MCF 10A (cell line): ENCODE results near the gene CASKIN1. TPM values are rescaled to one million over a fixed set of nuclear protein-coding genes. Genes with fewer than 3 reads are reported as not detected.

Experiments used
- BruUV-seq: library from RNA; stranded (reverse); fragments of 400-500 nt; replicated peaks from 2 replicates; lab custom pipeline; 2021; lab: Mats Ljungman, UMichigan
- CTCF ChIA-PET: fragments of 300-600 bp; sonication (Branson Sonifier 250); formaldehyde crosslinking; extraction: SDS; loops from one replicate; lab custom pipeline; 2021; ENCODE audit warnings: antibody characterized with exemption, inconsistent platforms; lab: Yijun Ruan, JAX
- POLR2A ChIA-PET: fragments of 300-600, 350-650 bp; sonication (Branson Sonifier 250); formaldehyde crosslinking; extraction: SDS; loops from one replicate; lab custom pipeline; 2020; ENCODE audit warnings: antibody characterized with exemption, inconsistent platforms; lab: Yijun Ruan, JAX
- DNase-seq: peaks from one replicate; pipeline ENCODE4 v3.0.0-alpha.2; 2018; ENCODE audit not compliant: unreplicated experiment
- H3K27ac Mint-ChIP-seq: one replicate; pipeline ENCODE4 v1.8.0; 2022; ENCODE audit warnings: mild to moderate bottlenecking, low read depth, mixed read lengths; ENCODE audit not compliant: unreplicated experiment
- H3K27me3 Mint-ChIP-seq: one replicate; pipeline ENCODE4 v1.8.0; 2022; ENCODE audit warnings: mixed read lengths; ENCODE audit not compliant: insufficient read depth, unreplicated experiment
- H3K36me3 Mint-ChIP-seq: one replicate; pipeline ENCODE4 v1.8.0; 2022; ENCODE audit warnings: mild to moderate bottlenecking, moderate library complexity, mixed read lengths; ENCODE audit not compliant: insufficient read depth, unreplicated experiment
- H3K4me1 Mint-ChIP-seq: one replicate; pipeline ENCODE4 v1.8.0; 2022; ENCODE audit warnings: mixed read lengths; ENCODE audit not compliant: insufficient read depth, unreplicated experiment
- H3K4me3 Mint-ChIP-seq: one replicate; pipeline ENCODE4 v1.8.0; 2022; ENCODE audit warnings: mild to moderate bottlenecking, moderate library complexity, mixed read lengths; ENCODE audit not compliant: unreplicated experiment
- H3K9me3 Mint-ChIP-seq: one replicate; pipeline ENCODE4 v1.8.0; 2022; ENCODE audit warnings: mixed read lengths; ENCODE audit not compliant: unreplicated experiment
- intact Hi-C: fragments of 100-400 bp; cut with micrococcal nuclease; formaldehyde crosslinking; loops from 2 replicates; pipeline ENCODE4 v1.14.1; 2022
- total RNA-seq: library from RNA; stranded (reverse); gene quantifications from 2 replicates; pipeline ENCODE4 v1.2.3, GENCODE V29; 2022
- TF ChIP-seq, protein P1 (sequence below): fragments of 200-600 bp; IDR thresholded peaks from one replicate; pipeline ENCODE4 v1.8.0; 2022; ENCODE audit warnings: antibody characterized with exemption, mild to moderate bottlenecking; ENCODE audit not compliant: unreplicated experiment

Gene CASKIN1
- total RNA-seq, 1 experiment from 2014 or later: 0.14 TPM

DNA sequence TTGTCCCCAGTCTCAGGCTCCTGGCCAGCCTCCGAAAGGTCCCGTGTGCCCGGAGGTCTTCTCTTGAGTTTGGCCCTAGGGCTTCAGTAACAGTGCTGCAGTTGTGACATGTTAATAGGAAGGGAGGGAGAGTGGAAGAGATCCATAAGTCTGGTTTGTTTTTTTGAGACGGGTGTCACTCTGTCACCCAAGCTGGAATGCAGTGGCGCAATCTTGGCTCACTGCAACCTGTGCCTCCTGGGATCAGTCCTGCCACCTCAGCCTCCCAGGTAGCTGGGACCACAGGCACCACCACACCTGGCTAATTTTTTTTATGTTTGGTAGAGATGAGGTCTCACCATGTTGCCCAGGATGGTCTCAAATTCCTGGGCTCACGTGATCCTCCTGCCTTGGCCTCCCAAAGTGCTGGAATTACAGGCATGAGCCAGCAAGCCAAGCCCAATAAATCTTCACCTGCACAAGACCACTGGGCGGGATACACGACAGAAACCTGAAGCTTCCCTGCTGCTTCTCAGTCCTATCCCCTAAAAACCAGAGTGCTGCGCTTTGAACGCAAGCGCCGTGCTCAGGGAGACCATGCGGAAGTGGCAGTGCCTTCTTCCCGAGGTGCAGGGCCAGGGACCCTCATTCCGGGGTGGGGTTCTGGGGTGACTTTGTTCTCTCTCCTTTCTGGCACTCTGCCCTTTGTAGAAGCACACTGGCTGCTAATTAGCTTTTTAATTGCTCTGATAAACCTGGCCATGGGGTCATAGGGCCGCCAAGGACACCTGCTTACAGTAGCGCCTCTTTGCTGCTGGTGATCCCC, 29.9 kb downstream of the CASKIN1 start:
- Mint-ChIP-seq H3K4me3 (no peak overlapping the region), H3K4me1 (peaks cover 15% of the 10 kb centered on the region), H3K36me3 (peaks cover 35% of the 10 kb centered on the region), H3K9me3 (no peaks in the 10 kb centered on the region), H3K27ac (no peak overlapping the region), H3K27me3 (no peaks in the 10 kb centered on the region)
- no TSS peak for BruUV-seq
- POLR2A ChIA-PET: interaction anchor here (0.6 to 2.0 kb wide), 4 partner anchors 9 to 15 kb away, joined by 3 to 11 read pairs (median 4); partner anchors contain the start of gene TRAF7
- intact Hi-C loops: no loop called here
- CTCF ChIA-PET: interaction anchor here (0.5 to 2.5 kb wide), 2 partner anchors 8 to 28 kb away, joined by 4 to 8 read pairs; no protein-coding TSS in a partner anchor
- no peak for DNase-seq
- TF ChIP-seq, protein P1, sequence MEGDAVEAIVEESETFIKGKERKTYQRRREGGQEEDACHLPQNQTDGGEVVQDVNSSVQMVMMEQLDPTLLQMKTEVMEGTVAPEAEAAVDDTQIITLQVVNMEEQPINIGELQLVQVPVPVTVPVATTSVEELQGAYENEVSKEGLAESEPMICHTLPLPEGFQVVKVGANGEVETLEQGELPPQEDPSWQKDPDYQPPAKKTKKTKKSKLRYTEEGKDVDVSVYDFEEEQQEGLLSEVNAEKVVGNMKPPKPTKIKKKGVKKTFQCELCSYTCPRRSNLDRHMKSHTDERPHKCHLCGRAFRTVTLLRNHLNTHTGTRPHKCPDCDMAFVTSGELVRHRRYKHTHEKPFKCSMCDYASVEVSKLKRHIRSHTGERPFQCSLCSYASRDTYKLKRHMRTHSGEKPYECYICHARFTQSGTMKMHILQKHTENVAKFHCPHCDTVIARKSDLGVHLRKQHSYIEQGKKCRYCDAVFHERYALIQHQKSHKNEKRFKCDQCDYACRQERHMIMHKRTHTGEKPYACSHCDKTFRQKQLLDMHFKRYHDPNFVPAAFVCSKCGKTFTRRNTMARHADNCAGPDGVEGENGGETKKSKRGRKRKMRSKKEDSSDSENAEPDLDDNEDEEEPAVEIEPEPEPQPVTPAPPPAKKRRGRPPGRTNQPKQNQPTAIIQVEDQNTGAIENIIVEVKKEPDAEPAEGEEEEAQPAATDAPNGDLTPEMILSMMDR: no peak

DNA sequence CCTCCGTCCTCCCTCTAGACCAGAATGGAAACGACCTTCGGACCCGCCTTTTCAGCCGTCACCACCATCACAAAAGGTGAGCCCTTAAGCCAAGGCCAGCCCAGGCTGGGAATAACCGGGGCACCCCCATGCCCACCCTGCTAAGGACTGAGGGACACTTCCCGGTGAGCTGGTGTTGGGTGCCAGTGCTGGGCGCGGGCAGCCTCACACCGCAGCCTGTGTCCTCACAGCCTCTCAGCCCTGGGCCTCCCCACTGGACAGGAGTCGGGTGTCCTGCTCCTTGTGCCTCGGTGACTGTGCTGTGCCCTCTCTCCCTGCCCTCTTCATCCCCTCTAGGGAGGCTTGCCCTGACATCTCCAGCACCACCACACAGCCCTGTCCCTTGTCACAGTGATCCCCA, 30.5 kb downstream of the CASKIN1 start:
- no TSS peak for BruUV-seq
- Mint-ChIP-seq H3K27me3 (no peaks in the 10 kb centered on the region), H3K36me3 (peaks cover 35% of the 10 kb centered on the region), H3K27ac (no peak overlapping the region), H3K4me1 (peaks cover 15% of the 10 kb centered on the region), H3K9me3 (no peaks in the 10 kb centered on the region), H3K4me3 (no peak overlapping the region)
- intact Hi-C loops: no loop called here
- DNase-seq: no peak
- ChIA-PET CTCF (interaction anchor here (0.5 kb wide), 1 partner anchor 9 kb away, joined by 4 read pairs; no protein-coding TSS in a partner anchor), POLR2A (interaction anchor here (1.0 to 2.0 kb wide), 2 partner anchors 10 to 15 kb away, joined by 4 to 11 read pairs; partner anchors contain the start of gene TRAF7)
- TF ChIP-seq, protein P1: no peak

DNA sequence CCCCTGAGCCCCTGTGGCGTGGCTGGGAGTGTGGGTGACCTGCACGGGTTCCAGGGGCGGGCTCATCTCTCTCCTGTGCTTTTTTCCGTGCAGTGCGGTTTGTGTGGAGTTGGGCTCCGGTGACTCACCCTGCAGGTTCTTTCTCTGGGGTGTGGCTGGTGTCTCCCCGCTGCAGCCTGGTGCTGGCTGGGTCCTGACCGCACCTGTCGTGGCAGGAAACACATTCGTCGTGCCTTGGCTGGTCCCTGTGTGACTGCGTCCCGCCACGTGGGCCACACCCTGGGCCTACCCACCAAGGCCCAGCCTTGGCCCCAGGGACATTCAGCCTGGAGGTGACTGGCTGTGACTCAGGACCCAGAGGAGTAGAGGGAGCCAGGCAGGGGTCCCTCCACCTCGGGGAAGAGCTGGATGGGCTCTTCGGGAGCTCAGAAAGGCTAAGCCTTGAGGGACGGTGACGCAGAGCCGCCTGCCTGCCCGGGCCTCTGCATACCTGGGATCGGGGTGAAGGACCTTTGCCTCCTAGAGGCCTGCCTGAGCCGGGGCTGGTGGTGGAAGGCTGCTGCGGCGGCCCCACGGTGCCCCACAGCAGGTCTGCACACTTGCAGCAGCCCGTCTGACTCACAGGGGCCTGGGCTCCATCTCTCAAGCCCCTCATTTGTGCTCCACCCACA, 33.1 kb downstream of the CASKIN1 start:
- peak; percentile 87 for DNase-seq
- Mint-ChIP-seq H3K27ac (peak overlapping the region; percentile 92), H3K27me3 (no peaks in the 10 kb centered on the region), H3K9me3 (no peaks in the 10 kb centered on the region), H3K4me3 (peak overlapping the region; percentile 64), H3K4me1 (peaks cover 21% of the 10 kb centered on the region), H3K36me3 (peaks cover 28% of the 10 kb centered on the region)
- TF ChIP-seq, protein P1: no peak
- CTCF ChIA-PET: interaction anchor here (0.9 kb wide), 2 partner anchors 42 to 83 kb away, joined by 3 to 8 read pairs; no protein-coding TSS in a partner anchor
- intact Hi-C loops: no loop called here
- POLR2A ChIA-PET: interaction anchor here (0.5 to 4.0 kb wide), 10 partner anchors 8 to 154 kb away, joined by 3 to 32 read pairs (median 4); partner anchors contain the start of genes MLST8, NTHL1 and TRAF7
- BruUV-seq: no TSS peak
